GM13977 (cell line): Measurements from ENCODE around the gene GMDS.

Experiments used
- DNase-seq: peaks from one replicate; pipeline ENCODE4 v3.0.0; 2012; ENCODE audit warnings: low spot score
- CTCF ChIP-seq: IDR thresholded peaks from 2 replicates; pipeline ENCODE4 v1.5.1; 2012; ENCODE audit warnings: mild to moderate bottlenecking, control low read depth; ENCODE audit not compliant: insufficient read depth; ENCODE audit errors: extremely low read depth, missing control alignments
- in situ Hi-C: fragments of 300-500 bp; cut with MboI; formaldehyde crosslinking; loops from one replicate; pipeline ENCODE4 v1.12.0; 2022; ENCODE audit warnings: low sequenced_read_pairs, low pct_unique_long_range_greater_than_20kb, mixed read lengths, inconsistent platforms; ENCODE audit not compliant: unreplicated experiment

The GMDS gene

GRCh38 chr6:1708820-1709219, 536.6 kb downstream of the GMDS start:
- in situ Hi-C loops, result no loop called here
- no peak for DNase-seq
- no peak for TF ChIP-seq CTCF

GRCh38 chr6:1708122-1708521, 537.3 kb downstream of the GMDS start:
- DNase-seq, result no peak
- TF ChIP-seq CTCF, result no peak
- in situ Hi-C loops, result no loop called here

GRCh38 chr6:1705630-1706029, 539.8 kb downstream of the GMDS start:
- DNase-seq, result no peak
- in situ Hi-C loops, result no loop called here
- no peak for TF ChIP-seq CTCF

- no peak for TF ChIP-seq CTCF
- in situ Hi-C loops, result no loop called here
- DNase-seq, result no peak
Measured at GRCh38 chr6:1705183-1705582, 540.2 kb downstream of the GMDS start.

GRCh38 chr6:1704711-1705110, 540.7 kb downstream of the GMDS start:
- no peak for TF ChIP-seq CTCF
- DNase-seq, result no peak
- in situ Hi-C loops, result no loop called here

- in situ Hi-C loops, result no loop called here
- no peak for DNase-seq
- TF ChIP-seq CTCF, result no peak
Measured at GRCh38 chr6:1703923-1704322, 541.5 kb downstream of the GMDS start.
